T-helper 1 cell treated with Interleukin-12 subunit alpha and Interleukin-12 subunit beta and Interleukin-4 antibody, amounts not matched to agents 30 μg/mL and 1 μg/mL, for 36 hours (primary cell): ENCODE data around the gene APOL3.
A peak's percentile ranks its signal among the peaks of the same experiment; 100 is the strongest.
"Not testable (repeated sequence)": the region's sequence is repeated elsewhere in the genome, so short reads cannot be mapped to it uniquely, and the experiment has no call there.

Experiments
- H3K27ac Mint-ChIP-seq: one replicate; pipeline ENCODE4 v1.8.0; 2021; ENCODE audit warnings: mild to moderate bottlenecking, mixed read lengths
- H3K27me3 Mint-ChIP-seq: one replicate; pipeline ENCODE4 v1.8.0; 2021; ENCODE audit warnings: low read depth, mixed read lengths
- H3K36me3 Mint-ChIP-seq: one replicate; pipeline ENCODE4 v1.8.0; 2021; ENCODE audit warnings: low read depth, mixed read lengths
- H3K4me1 Mint-ChIP-seq: one replicate; pipeline ENCODE4 v1.8.0; 2021; ENCODE audit warnings: low read depth, mixed read lengths
- H3K4me3 Mint-ChIP-seq: one replicate; pipeline ENCODE4 v1.8.0; 2021; ENCODE audit warnings: mild to moderate bottlenecking, moderate library complexity, mixed read lengths
- H3K9me3 Mint-ChIP-seq: one replicate; pipeline ENCODE4 v1.8.0; 2021; ENCODE audit warnings: mixed read lengths

Gene APOL3

DNA sequence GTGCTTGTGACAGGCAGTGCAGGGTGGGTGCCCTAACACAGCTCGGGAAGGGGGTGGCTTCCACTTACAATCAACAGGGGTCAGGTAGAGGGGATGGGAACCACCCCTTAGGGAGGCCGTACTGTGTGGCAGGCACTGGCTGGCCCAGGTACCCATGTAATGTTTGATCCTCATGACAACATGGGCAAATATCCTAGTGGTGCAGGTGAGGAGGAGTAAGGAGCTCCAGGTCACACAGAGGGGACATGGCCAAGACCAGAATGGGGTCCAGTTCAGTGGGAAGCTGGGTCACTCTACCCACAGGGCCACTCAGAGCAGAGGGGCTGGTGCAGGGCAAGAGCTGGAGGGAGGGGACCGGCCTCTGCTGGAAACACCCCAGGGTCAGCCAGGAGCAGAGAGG is 38.0 kb upstream of the APOL3 start:
- no peak overlapping the region for H3K27ac Mint-ChIP-seq

GRCh38 chr22:36197514-36198146 is 37.1 kb upstream of the APOL3 start:
- H3K36me3 Mint-ChIP-seq: no peaks in the 10 kb centered on the region
- H3K27ac Mint-ChIP-seq: peak overlapping the region; percentile 38
- H3K4me1 Mint-ChIP-seq: peaks cover 18% of the 10 kb centered on the region
- H3K27me3 Mint-ChIP-seq: peaks cover 6% of the 10 kb centered on the region
- H3K9me3 Mint-ChIP-seq: no peaks in the 10 kb centered on the region
- no peak overlapping the region for H3K4me3 Mint-ChIP-seq

More for the DNA sequence above, 38.0 kb upstream of the APOL3 start:
- Mint-ChIP-seq H3K36me3 (no peaks in the 10 kb centered on the region), H3K27me3 (peaks cover 1% of the 10 kb centered on the region), H3K9me3 (no peaks in the 10 kb centered on the region), H3K4me3 (no peak overlapping the region), H3K4me1 (peaks cover 18% of the 10 kb centered on the region)

- peaks cover 18% of the 10 kb centered on the region for H3K4me1 Mint-ChIP-seq
- no peaks in the 10 kb centered on the region for H3K9me3 Mint-ChIP-seq
- H3K27ac Mint-ChIP-seq: no peak overlapping the region
- peaks cover 6% of the 10 kb centered on the region for H3K27me3 Mint-ChIP-seq
- no peak overlapping the region for H3K4me3 Mint-ChIP-seq
- no peaks in the 10 kb centered on the region for H3K36me3 Mint-ChIP-seq
Observed at GRCh38 chr22:36197065-36197440, 36.5 kb upstream of the APOL3 start.

- H3K27ac Mint-ChIP-seq: no peak overlapping the region
- H3K4me1 Mint-ChIP-seq: peaks cover 18% of the 10 kb centered on the region
- no peak overlapping the region for H3K4me3 Mint-ChIP-seq
- H3K36me3 Mint-ChIP-seq: no peaks in the 10 kb centered on the region
- H3K9me3 Mint-ChIP-seq: no peaks in the 10 kb centered on the region
- H3K27me3 Mint-ChIP-seq: peaks cover 6% of the 10 kb centered on the region
Observed at GRCh38 chr22:36196254-36197064, 35.9 kb upstream of the APOL3 start.

DNA sequence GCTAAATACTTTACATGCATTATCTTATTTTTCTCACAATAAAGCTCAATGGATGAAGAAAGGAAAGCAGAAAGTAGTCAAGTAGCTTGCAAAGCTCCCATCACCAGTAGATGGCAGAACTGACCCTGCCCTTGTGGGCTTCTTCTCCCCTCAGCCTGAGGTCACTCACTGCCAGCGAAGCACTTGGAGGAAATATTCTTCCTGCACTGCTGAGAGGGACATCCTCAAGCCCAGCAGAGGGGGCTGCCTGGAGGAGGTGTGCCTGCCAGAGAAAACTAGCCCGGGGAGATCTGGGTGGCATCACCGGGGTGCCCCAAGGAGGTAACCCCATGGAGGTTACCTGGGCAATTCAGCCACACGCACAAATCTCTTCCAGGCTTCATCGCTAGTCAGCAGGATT is 34.4 kb upstream of the APOL3 start:
- H3K9me3 Mint-ChIP-seq: no peaks in the 10 kb centered on the region
- no peaks in the 10 kb centered on the region for H3K36me3 Mint-ChIP-seq
- H3K27ac Mint-ChIP-seq: no peak overlapping the region
- H3K4me1 Mint-ChIP-seq: peaks cover 18% of the 10 kb centered on the region
- peaks cover 8% of the 10 kb centered on the region for H3K27me3 Mint-ChIP-seq
- no peak overlapping the region for H3K4me3 Mint-ChIP-seq

GRCh38 chr22:36194385-36194784 is 33.8 kb upstream of the APOL3 start:
- Mint-ChIP-seq H3K4me1 (peaks cover 18% of the 10 kb centered on the region), H3K4me3 (no peak overlapping the region), H3K36me3 (no peaks in the 10 kb centered on the region), H3K9me3 (no peaks in the 10 kb centered on the region), H3K27me3 (peaks cover 12% of the 10 kb centered on the region), H3K27ac (no peak overlapping the region)

DNA sequence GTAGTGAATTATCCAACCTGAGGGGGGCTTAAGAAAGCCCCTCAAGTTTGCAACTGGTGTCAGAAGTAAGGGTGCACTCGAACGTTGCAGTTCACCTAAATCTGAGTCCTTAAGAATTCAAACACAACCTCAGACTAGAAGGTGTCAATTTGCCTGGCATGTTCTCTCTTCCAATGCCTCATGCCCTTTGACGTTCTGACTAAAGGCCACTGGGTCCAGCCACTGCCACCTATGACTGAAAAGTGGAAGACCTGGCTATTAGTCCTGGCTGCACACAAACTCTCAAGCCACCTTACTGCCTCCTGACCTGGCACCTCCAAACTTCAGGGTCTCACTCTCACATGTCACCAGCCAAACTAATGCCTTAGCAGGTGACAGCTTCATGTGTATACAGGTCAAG is 33.0 kb upstream of the APOL3 start:
- H3K4me3 Mint-ChIP-seq: no peak overlapping the region
- H3K27ac Mint-ChIP-seq: no peak overlapping the region
- H3K9me3 Mint-ChIP-seq: no peaks in the 10 kb centered on the region
- no peaks in the 10 kb centered on the region for H3K36me3 Mint-ChIP-seq
- peaks cover 12% of the 10 kb centered on the region for H3K27me3 Mint-ChIP-seq
- peaks cover 18% of the 10 kb centered on the region for H3K4me1 Mint-ChIP-seq

DNA sequence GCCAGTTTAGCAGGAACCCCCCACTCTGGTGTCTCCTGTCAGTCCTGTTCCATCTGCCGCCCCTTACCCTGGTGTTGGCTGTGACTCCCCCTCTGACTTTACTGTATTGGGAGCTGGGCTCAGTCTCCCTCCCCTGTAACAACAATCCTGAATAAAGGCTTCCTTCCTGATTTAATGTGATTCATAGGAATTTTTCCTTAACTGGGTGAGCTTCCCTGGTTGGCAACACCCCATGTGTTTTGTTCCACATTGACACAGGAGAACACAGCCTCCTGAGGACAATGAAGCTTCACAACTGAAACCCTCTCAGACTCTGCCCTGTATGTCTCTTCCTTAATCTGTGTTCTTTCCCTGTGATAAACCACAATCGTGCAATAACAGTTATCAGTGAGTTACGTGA is 32.6 kb upstream of the APOL3 start:
- Mint-ChIP-seq H3K27ac (no peak overlapping the region), H3K9me3 (no peaks in the 10 kb centered on the region), H3K4me3 (no peak overlapping the region), H3K27me3 (peaks cover 14% of the 10 kb centered on the region), H3K4me1 (peaks cover 14% of the 10 kb centered on the region), H3K36me3 (no peaks in the 10 kb centered on the region)

- Mint-ChIP-seq H3K36me3 (no peaks in the 10 kb centered on the region), H3K4me3 (no peak overlapping the region), H3K9me3 (no peaks in the 10 kb centered on the region), H3K27ac (no peak overlapping the region), H3K27me3 (peaks cover 17% of the 10 kb centered on the region), H3K4me1 (peaks cover 7% of the 10 kb centered on the region)
Observed at GRCh38 chr22:36192542-36192941, 32.0 kb upstream of the APOL3 start.

- Mint-ChIP-seq H3K27me3 (peaks cover 17% of the 10 kb centered on the region), H3K9me3 (no peaks in the 10 kb centered on the region), H3K27ac (no peak overlapping the region), H3K36me3 (no peaks in the 10 kb centered on the region), H3K4me3 (no peak overlapping the region), H3K4me1 (peaks cover 2% of the 10 kb centered on the region)
Observed at GRCh38 chr22:36191106-36191836, 30.7 kb upstream of the APOL3 start.

- H3K36me3 Mint-ChIP-seq, H3K27ac Mint-ChIP-seq, H3K9me3 Mint-ChIP-seq, H3K4me1 Mint-ChIP-seq, H3K4me3 Mint-ChIP-seq: not testable (repeated sequence)
- H3K27me3 Mint-ChIP-seq: peaks cover 16% of the 10 kb centered on the region
Observed at GRCh38 chr22:36187862-36188261, 27.3 kb upstream of the APOL3 start.

DNA sequence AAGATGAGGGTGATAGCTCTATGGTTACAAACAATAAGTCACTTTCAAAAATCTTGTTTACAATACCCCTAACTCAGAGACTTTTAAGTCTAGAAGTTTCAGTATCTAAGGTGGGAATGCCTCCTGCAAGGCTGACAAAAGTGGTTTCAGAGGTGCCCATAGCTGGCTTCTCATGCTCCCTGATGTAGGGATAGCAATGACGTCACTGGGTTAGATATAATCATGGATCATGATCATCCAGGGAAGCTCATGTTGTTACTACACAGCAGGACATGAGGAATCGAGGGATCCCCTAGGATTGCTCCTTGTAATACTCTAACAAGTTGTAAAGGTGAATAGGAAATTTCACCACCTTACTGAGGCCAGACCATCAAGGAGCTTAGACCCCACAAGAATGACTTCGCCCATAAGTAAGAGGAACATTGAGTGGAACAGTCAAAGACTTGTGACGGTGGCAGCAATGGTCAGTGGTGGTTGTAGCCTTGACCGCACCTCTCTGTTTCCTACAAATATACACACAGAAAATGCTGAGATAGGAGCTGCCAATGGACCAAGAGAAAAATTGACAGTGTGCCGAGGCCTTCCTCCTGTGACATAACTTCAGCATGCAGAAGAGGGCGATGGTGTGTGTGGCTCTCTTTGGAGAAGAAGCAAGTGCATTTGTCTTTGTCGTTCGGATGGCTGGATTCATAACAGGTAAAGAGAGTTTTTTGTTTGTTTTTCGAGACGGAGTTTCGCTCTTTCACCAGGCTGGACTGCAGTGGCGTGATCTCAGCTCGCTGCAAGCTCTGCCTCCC is 25.5 kb upstream of the APOL3 start:
- Mint-ChIP-seq H3K27ac (no peak overlapping the region), H3K9me3 (no peaks in the 10 kb centered on the region), H3K4me3 (no peak overlapping the region), H3K27me3 (peaks cover 25% of the 10 kb centered on the region), H3K4me1 (no peaks in the 10 kb centered on the region), H3K36me3 (no peaks in the 10 kb centered on the region)

DNA sequence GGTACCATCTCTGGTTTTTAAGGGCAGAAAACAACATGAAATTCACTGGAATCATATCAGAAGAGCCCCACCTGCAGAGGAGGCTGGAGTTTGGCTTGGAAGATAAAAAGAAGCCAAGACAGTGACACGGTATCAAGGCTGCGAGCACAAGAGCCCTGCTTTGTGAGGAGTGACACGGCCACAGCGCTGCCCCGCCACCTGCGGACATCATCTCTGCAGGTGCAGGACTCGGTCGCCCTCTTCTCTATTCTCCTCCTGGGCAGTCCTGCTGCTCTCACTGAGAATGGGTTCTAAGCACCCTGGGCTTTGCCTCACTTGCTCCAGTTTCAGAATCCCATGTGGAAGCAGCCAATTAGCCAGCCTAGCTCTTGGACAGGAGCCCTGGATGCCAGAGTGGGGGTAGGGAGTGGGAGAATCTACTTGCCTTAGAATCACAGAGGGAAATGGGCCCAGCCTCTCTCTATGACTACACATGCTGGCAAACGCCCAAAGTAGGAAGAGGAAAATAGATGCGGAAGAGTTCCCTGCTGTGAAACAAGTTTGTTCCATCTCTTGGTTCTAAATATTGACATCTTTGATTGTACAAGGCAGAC is 24.0 kb upstream of the APOL3 start:
- Mint-ChIP-seq H3K4me3 (no peak overlapping the region), H3K36me3 (no peaks in the 10 kb centered on the region), H3K27ac (no peak overlapping the region), H3K4me1 (peaks cover 3% of the 10 kb centered on the region), H3K9me3 (no peaks in the 10 kb centered on the region), H3K27me3 (peaks cover 19% of the 10 kb centered on the region)

- Mint-ChIP-seq H3K27me3 (peaks cover 19% of the 10 kb centered on the region), H3K4me3 (no peak overlapping the region), H3K9me3 (no peaks in the 10 kb centered on the region), H3K27ac (no peak overlapping the region), H3K4me1 (peaks cover 3% of the 10 kb centered on the region), H3K36me3 (no peaks in the 10 kb centered on the region)
Observed at GRCh38 chr22:36183446-36183845, 22.9 kb upstream of the APOL3 start.
